Measurements from ENCODE around the gene IRF7. TPM values are rescaled to one million over a fixed set of nuclear protein-coding genes. Genes with fewer than 3 reads are reported as not detected.
"Not testable (repeated sequence)": the region's sequence is repeated elsewhere in the genome, so short reads cannot be mapped to it uniquely, and the experiment has no call there.

IRF7 gene
- total and polyA plus RNA-seq, 2 donors from 2014 or later: 21.5 to 36.7 TPM

DNA sequence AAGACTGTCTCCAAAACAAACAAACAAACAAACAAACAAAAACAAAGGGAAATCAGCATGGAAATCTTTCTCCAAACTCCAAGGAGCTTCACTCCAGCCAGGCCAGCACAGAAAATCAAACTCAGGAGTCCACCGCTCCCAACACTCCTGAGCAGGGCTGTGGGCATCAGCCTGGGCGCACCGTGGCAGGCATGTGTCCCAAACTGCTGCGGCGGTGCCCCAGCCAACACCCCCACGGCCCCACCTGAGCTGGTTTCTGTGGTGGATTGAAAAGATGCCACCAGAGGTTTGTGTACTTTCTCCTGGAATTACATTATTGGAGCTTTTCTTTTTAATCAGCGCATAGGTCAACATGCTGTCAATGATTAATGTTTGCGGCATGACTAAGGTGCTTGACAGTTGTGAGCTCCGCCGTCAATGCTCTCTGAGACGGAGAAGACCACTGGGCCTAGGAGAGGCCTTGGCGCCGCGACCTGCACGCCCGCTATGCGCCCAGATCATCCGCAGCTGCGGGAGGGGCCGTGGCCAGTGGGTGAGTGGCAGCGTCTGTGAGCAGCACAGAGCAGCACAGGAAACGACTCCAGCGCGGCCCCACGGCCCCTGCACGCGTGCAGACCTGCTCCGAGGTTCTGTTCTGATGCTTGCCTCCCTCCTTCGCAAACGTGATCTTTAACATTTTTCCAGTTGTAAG, 39.4 kb upstream of the IRF7 start:
- DNase-seq (peak in 2 of 5 donors; percentile 54 to 55), FAIRE-seq (no peak)
- TF ChIP-seq, protein P1, sequence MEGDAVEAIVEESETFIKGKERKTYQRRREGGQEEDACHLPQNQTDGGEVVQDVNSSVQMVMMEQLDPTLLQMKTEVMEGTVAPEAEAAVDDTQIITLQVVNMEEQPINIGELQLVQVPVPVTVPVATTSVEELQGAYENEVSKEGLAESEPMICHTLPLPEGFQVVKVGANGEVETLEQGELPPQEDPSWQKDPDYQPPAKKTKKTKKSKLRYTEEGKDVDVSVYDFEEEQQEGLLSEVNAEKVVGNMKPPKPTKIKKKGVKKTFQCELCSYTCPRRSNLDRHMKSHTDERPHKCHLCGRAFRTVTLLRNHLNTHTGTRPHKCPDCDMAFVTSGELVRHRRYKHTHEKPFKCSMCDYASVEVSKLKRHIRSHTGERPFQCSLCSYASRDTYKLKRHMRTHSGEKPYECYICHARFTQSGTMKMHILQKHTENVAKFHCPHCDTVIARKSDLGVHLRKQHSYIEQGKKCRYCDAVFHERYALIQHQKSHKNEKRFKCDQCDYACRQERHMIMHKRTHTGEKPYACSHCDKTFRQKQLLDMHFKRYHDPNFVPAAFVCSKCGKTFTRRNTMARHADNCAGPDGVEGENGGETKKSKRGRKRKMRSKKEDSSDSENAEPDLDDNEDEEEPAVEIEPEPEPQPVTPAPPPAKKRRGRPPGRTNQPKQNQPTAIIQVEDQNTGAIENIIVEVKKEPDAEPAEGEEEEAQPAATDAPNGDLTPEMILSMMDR (IDR thresholded peaks at IDR 0.05; ENCODE audit: borderline replicate concordance, extremely low read depth, insufficient read depth): no peak

DNA sequence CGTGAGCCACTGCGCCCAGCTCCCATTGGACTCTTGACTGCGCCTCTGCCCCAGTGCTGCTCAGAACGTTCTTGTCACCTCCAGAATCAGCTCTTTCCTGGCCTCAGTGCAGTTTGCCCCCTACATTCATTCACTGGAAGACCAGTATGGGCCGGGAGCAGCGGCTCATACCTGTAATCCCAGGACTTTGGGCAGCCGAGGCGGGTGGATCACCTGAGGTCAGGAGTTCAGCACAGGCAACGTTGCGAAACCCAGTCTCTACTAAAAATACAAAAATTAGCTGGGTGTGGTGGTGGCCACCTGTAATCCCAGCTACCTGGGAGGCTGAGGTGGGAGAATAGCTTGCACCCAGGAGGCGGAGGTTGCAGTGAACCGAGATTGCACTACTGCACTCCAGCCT, 38.7 kb upstream of the IRF7 start:
- H3K27ac ChIP-seq (ENCODE audit: low read depth in 2 of 2, low read length in 2 of 2); H3K4me3 ChIP-seq (ENCODE audit: low read length in 3 of 3); intact Hi-C loops (cut with DNase I); FAIRE-seq; H3K36me3 ChIP-seq (ENCODE audit: control insufficient read depth in 2 of 3, insufficient read depth in 3 of 3, low read length in 3 of 3); H3K9ac ChIP-seq (ENCODE audit: low read length in 3 of 3); H3K27me3 ChIP-seq (ENCODE audit: control insufficient read depth, insufficient read depth, low read length); DNase-seq; H3K4me1 ChIP-seq (ENCODE audit: control insufficient read depth in 2 of 3, insufficient read depth in 2 of 3, low read depth in 1 of 3, low read length in 3 of 3); H3K9me3 ChIP-seq (ENCODE audit: control insufficient read depth in 2 of 3, insufficient read depth in 1 of 3, low read length in 3 of 3): not testable (repeated sequence)

More for the DNA sequence above, 39.4 kb upstream of the IRF7 start:
- H3K9me3 ChIP-seq (ENCODE audit: control insufficient read depth in 2 of 3, insufficient read depth in 1 of 3, low read length in 3 of 3): no peaks in the 10 kb centered on the region
- no peaks in the 10 kb centered on the region for H3K36me3 ChIP-seq (ENCODE audit: control insufficient read depth in 2 of 3, insufficient read depth in 3 of 3, low read length in 3 of 3)
- intact Hi-C loops (cut with DNase I): no loop called here
- no peaks in the 10 kb centered on the region for H3K27me3 ChIP-seq (ENCODE audit: control insufficient read depth, insufficient read depth, low read length)
- H3K27ac ChIP-seq (ENCODE audit: low read depth in 2 of 2, low read length in 2 of 2): peak overlapping the region; percentile 32 to 71
- no peak overlapping the region for H3K9ac ChIP-seq (ENCODE audit: low read length in 3 of 3)
- no peaks in the 10 kb centered on the region for H3K4me1 ChIP-seq (ENCODE audit: control insufficient read depth in 2 of 3, insufficient read depth in 2 of 3, low read depth in 1 of 3, low read length in 3 of 3)
- H3K4me3 ChIP-seq (ENCODE audit: low read length in 3 of 3): no peak overlapping the region

DNA sequence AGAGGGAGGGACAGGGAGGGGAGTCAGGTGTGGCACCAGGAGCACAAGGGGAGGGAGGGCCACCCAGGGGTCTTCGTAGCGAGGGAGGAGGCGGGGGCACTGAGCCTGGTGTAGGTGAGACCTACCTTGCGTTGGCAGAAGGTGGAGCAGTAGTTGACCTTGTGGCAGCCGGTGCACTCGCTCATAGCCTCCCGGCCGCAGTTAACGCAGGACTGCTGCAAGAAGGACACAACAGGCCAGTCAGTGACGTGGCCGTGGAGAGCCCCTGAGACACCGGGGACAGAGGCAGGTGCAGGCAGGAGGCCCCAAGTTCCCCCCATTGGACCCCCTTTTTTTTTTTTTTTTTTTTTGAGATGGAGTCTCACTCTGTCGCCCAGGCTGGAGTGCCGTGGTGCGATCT, 38.1 kb upstream of the IRF7 start:
- Histone ChIP-seq H3K27ac (ENCODE audit: low read depth in 2 of 2, low read length in 2 of 2) (no peak overlapping the region), H3K36me3 (ENCODE audit: control insufficient read depth in 2 of 3, insufficient read depth in 3 of 3, low read length in 3 of 3) (no peaks in the 10 kb centered on the region), H3K4me3 (ENCODE audit: low read length in 3 of 3) (no peak overlapping the region), H3K27me3 (ENCODE audit: control insufficient read depth, insufficient read depth, low read length) (no peaks in the 10 kb centered on the region), H3K9ac (ENCODE audit: low read length in 3 of 3) (no peak overlapping the region), H3K4me1 (ENCODE audit: control insufficient read depth in 2 of 3, insufficient read depth in 2 of 3, low read depth in 1 of 3, low read length in 3 of 3) (no peaks in the 10 kb centered on the region), H3K9me3 (ENCODE audit: control insufficient read depth in 2 of 3, insufficient read depth in 1 of 3, low read length in 3 of 3) (no peaks in the 10 kb centered on the region)
- FAIRE-seq (no peak), DNase-seq (no peak)
- intact Hi-C loops (cut with DNase I): no loop called here
- TF ChIP-seq, protein P1 (IDR thresholded peaks at IDR 0.05; ENCODE audit: borderline replicate concordance, extremely low read depth, insufficient read depth): no peak

DNA sequence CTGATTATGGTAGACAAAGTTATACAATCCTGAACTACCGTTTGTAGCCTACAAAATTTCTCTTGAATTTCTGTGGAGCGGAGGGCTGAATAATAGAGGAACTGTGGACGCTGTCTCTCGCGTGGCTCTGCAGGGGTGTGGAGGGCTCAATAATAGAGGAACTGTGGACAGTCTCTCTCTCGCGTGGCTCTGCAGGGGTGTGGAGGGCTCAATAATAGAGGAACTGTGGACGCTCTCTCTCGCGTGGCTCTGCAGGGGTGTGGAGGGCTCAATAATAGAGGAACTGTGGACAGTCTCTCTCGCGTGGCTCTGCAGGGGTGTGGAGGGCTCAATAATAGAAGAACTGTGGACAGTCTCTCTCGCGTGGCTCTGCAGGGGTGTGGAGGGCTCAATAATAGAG, 37.4 kb upstream of the IRF7 start:
- DNase-seq; FAIRE-seq; H3K4me1 ChIP-seq (ENCODE audit: control insufficient read depth in 2 of 3, insufficient read depth in 2 of 3, low read depth in 1 of 3, low read length in 3 of 3); H3K27ac ChIP-seq (ENCODE audit: low read depth in 2 of 2, low read length in 2 of 2); H3K27me3 ChIP-seq (ENCODE audit: control insufficient read depth, insufficient read depth, low read length); H3K9ac ChIP-seq (ENCODE audit: low read length in 3 of 3); H3K9me3 ChIP-seq (ENCODE audit: control insufficient read depth in 2 of 3, insufficient read depth in 1 of 3, low read length in 3 of 3); H3K36me3 ChIP-seq (ENCODE audit: control insufficient read depth in 2 of 3, insufficient read depth in 3 of 3, low read length in 3 of 3); intact Hi-C loops (cut with DNase I); H3K4me3 ChIP-seq (ENCODE audit: low read length in 3 of 3): not testable (repeated sequence)

Data from kidney (tissue), 14 donors.